ENCODE results near the gene MGAT4D.

DNA sequence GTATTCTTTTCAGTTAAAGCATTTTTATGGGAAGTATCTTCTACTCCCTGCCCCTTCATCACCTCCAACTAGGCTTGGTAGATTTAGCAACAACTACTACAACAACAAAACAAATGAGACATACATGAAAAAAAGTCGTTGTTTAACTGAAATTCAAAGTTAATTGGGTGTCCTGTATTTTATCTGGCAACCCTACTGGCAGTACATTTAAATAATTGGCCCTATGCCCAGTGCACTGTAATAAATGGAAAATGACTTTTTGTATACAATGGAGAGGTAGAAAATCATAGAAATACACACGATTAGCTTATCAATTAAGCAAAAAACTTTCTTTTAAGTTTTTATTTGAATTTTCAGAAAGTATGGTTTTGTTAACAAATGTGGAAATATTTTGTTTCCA is 49.3 kb downstream of the MGAT4D start:
- TF ChIP-seq, protein P1, sequence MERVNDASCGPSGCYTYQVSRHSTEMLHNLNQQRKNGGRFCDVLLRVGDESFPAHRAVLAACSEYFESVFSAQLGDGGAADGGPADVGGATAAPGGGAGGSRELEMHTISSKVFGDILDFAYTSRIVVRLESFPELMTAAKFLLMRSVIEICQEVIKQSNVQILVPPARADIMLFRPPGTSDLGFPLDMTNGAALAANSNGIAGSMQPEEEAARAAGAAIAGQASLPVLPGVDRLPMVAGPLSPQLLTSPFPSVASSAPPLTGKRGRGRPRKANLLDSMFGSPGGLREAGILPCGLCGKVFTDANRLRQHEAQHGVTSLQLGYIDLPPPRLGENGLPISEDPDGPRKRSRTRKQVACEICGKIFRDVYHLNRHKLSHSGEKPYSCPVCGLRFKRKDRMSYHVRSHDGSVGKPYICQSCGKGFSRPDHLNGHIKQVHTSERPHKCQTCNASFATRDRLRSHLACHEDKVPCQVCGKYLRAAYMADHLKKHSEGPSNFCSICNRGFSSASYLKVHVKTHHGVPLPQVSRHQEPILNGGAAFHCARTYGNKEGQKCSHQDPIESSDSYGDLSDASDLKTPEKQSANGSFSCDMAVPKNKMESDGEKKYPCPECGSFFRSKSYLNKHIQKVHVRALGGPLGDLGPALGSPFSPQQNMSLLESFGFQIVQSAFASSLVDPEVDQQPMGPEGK (CRISPR knock-in tag; IDR thresholded peaks at IDR 0.05; ENCODE audit: borderline replicate concordance): no peak
- no peak for TF ChIP-seq ZNF70 (CRISPR knock-in tag; IDR thresholded peaks at IDR 0.05)
- TF ChIP-seq RARB (CRISPR knock-in tag; IDR thresholded peaks at IDR 0.05): no peak
- TF ChIP-seq ZC3H10 (CRISPR knock-in tag; IDR thresholded peaks at IDR 0.05): no peak
- no peak for TF ChIP-seq OSR1 (CRISPR knock-in tag; IDR thresholded peaks at IDR 0.05)
- no peak for TF ChIP-seq SNAI2 (CRISPR knock-in tag; IDR thresholded peaks at IDR 0.05)
- TF ChIP-seq ZNF565 (CRISPR knock-in tag; conservative IDR thresholded peaks at IDR 0.05; ENCODE audit: low read depth): no peak
- no peak for TF ChIP-seq ZFP3 (CRISPR knock-in tag; IDR thresholded peaks at IDR 0.05)
